SU-DHL-6 (cell line): Measurements from ENCODE around the gene GNL3.

Experiments used
- H2AFZ ChIP-seq: fragments of 200-600 bp; sonication (generic); 2 replicates; pipeline ENCODE4 v1.6.1; 2014; ENCODE audit warnings: low read depth, mild to moderate bottlenecking, moderate library complexity, mixed read lengths, antibody characterized with exemption, low read length; ENCODE audit not compliant: severe bottlenecking
- H3F3A ChIP-seq: fragments of 200-600 bp; shearing (Covaris generic); 2 replicates; pipeline ENCODE4 v1.6.0; 2016; ENCODE audit warnings: antibody characterized with exemption, mild to moderate bottlenecking; ENCODE audit not compliant: insufficient read depth
- H3K27ac ChIP-seq: fragments of 200-600 bp; sonication (generic); 2 replicates; pipeline ENCODE4 v1.5.1; 2016; ENCODE audit warnings: low read depth, mild to moderate bottlenecking, low read length, moderate library complexity, mixed read lengths
- H3K27me3 ChIP-seq: fragments of 200-600 bp; sonication (generic), shearing (Covaris generic); 2 replicates; pipeline ENCODE4 v1.6.0; 2014; ENCODE audit warnings: mild to moderate bottlenecking, low read length
- H3K36me3 ChIP-seq: fragments of 200-600 bp; sonication (generic); 2 replicates; pipeline ENCODE4 v1.6.1; 2014; ENCODE audit warnings: mild to moderate bottlenecking, low read length, mixed read lengths
- H3K4me2 ChIP-seq: fragments of 300-600, 200-600 bp; shearing (Covaris generic), sonication (generic); 2 replicates; pipeline ENCODE4 v1.6.0; 2014; ENCODE audit warnings: low read length, low read depth, mild to moderate bottlenecking; ENCODE audit not compliant: poor library complexity, severe bottlenecking
- H3K4me3 ChIP-seq: fragments of 200-600 bp; sonication (generic); 2 replicates; pipeline ENCODE4 v1.5.1; 2014; ENCODE audit warnings: antibody characterized with exemption, low read length, mild to moderate bottlenecking, mixed read lengths; ENCODE audit not compliant: insufficient read depth, poor library complexity, severe bottlenecking
- H3K79me2 ChIP-seq: fragments of 200-600 bp; sonication (generic); 2 replicates; pipeline ENCODE4 v1.6.1; 2014; ENCODE audit warnings: mild to moderate bottlenecking, low read length, moderate library complexity; ENCODE audit not compliant: insufficient read depth
- H3K9ac ChIP-seq: fragments of 200-600 bp; sonication (generic); 2 replicates; pipeline ENCODE4 v1.7.0; 2014; ENCODE audit warnings: mild to moderate bottlenecking, low read length
- H3K9me2 ChIP-seq: fragments of 200-600 bp; sonication (generic); replicated peaks from 2 replicates; pipeline ENCODE4 v1.6.1; 2014; ENCODE audit warnings: low read length; ENCODE audit not compliant: insufficient read depth
- H3K9me3 ChIP-seq: fragments of 200-600 bp; sonication (generic); 2 replicates; pipeline ENCODE4 v1.6.1; 2014; ENCODE audit warnings: low read length, mixed read lengths; ENCODE audit not compliant: insufficient read depth
- H4K20me1 ChIP-seq: fragments of 200-600 bp; sonication (generic); 2 replicates; pipeline ENCODE4 v1.6.1; 2014; ENCODE audit warnings: low read depth, mild to moderate bottlenecking, antibody characterized with exemption, low read length, moderate library complexity, mixed read lengths
- CTCF ChIP-seq: fragments of 200-600 bp; sonication (generic); IDR thresholded peaks from one replicate; pipeline ENCODE4 v1.5.1; 2017; ENCODE audit warnings: antibody characterized with exemption, mild to moderate bottlenecking, low read length, moderate library complexity; ENCODE audit not compliant: insufficient read depth, poor library complexity, severe bottlenecking
- EZH2phosphoT487 ChIP-seq: fragments of 200-600 bp; sonication (generic), shearing (Covaris generic); conservative IDR thresholded peaks from 2 replicates; pipeline ENCODE4 v1.6.1; 2018; ENCODE audit warnings: mild to moderate bottlenecking, antibody characterized with exemption, low read length, moderate library complexity, mixed read lengths

GNL3 gene

GRCh38 chr3:52678265-52679198 is 7.3 kb upstream of the GNL3 start:
- H3K4me2 ChIP-seq: no peak overlapping the region
- H3K9me3 ChIP-seq: no peaks in the 10 kb centered on the region
- no peaks in the 10 kb centered on the region; the same call in 1 of the 2 replicates for H3F3A ChIP-seq
- no peaks in the 10 kb centered on the region for H3K27me3 ChIP-seq
- H3K9me2 ChIP-seq: no peaks in the 10 kb centered on the region
- no peak for TF ChIP-seq CTCF
- TF ChIP-seq EZH2phosphoT487: no peak
- H3K36me3 ChIP-seq: peaks cover 27% of the 10 kb centered on the region; the same call in 1 of the 2 replicates
- H4K20me1 ChIP-seq: no peaks in the 10 kb centered on the region
- no peak overlapping the region for H3K27ac ChIP-seq
- H3K79me2 ChIP-seq: peaks cover 44% of the 10 kb centered on the region
- no peak overlapping the region for H3K9ac ChIP-seq
- no peak overlapping the region for H2AFZ ChIP-seq
- no peak overlapping the region for H3K4me3 ChIP-seq

DNA sequence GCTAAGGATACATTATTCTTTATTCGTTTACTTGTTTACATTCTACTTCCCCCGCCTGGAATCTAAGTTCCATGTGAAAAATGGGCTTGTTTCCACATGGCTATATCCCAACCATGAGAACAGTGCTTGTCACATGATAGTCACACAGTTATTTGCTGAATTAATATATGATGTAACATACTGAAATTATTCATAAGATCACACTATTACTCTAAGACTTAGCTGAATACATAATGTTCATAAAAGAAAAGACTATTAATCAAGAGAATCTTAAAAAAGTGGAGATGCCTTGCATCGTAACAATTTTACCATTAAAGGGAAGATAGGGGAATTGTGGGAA is 6.7 kb upstream of the GNL3 start:
- Histone ChIP-seq H3K36me3 (peaks cover 27% of the 10 kb centered on the region; the same call in 1 of the 2 replicates), H3K79me2 (peaks cover 50% of the 10 kb centered on the region), H3F3A (no peaks in the 10 kb centered on the region; the same call in 1 of the 2 replicates), H3K27ac (no peak overlapping the region), H3K9me2 (no peaks in the 10 kb centered on the region), H4K20me1 (no peaks in the 10 kb centered on the region), H3K9ac (no peak overlapping the region), H3K4me3 (no peak overlapping the region), H3K27me3 (no peaks in the 10 kb centered on the region), H2AFZ (no peak overlapping the region), H3K9me3 (no peaks in the 10 kb centered on the region), H3K4me2 (no peak overlapping the region)
- TF ChIP-seq EZH2phosphoT487 (no peak), CTCF (no peak)

DNA sequence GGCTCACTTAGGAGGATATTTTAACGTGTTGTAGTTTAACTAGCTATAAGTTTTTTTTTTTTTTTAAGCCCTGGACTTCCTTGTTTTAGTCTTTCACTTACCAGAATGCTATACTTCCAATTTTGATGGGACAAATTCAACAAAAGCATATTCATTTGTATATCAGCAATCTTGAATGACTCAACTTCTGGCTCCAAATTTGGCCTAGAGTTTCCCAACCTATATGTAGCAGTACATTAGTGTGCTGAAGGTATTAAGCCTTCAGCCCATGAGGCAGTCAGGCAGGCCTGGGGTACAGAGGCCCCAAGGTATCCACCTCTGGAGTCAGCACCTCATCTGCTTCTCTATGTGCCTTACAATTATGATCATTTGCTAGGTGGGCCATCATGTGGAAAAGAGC is 6.0 kb upstream of the GNL3 start:
- no peak for TF ChIP-seq CTCF
- no peak for TF ChIP-seq EZH2phosphoT487
- Histone ChIP-seq H3K27me3 (no peaks in the 10 kb centered on the region), H3K9ac (no peak overlapping the region), H3F3A (no peaks in the 10 kb centered on the region; the same call in 1 of the 2 replicates), H3K9me2 (no peaks in the 10 kb centered on the region), H2AFZ (no peak overlapping the region), H4K20me1 (no peaks in the 10 kb centered on the region), H3K4me3 (no peak overlapping the region), H3K9me3 (no peaks in the 10 kb centered on the region), H3K4me2 (no peak overlapping the region), H3K27ac (no peak overlapping the region), H3K79me2 (peaks cover 54% of the 10 kb centered on the region), H3K36me3 (peaks cover 26% of the 10 kb centered on the region; the same call in 1 of the 2 replicates)
